HG03159 (cell line): Measurements from ENCODE around the gene ZACN.
"Not testable (repeated sequence)": the region's sequence is repeated elsewhere in the genome, so short reads cannot be mapped to it uniquely, and the experiment has no call there.

Experiments
- ATAC-seq: cut with Tn5 transposase; IDR thresholded peaks from one replicate; pipeline ENCODE4 v1.9.1; 2021; ENCODE audit warnings: mild to moderate bottlenecking, moderate library complexity; ENCODE audit not compliant: unreplicated experiment

Gene ZACN

DNA sequence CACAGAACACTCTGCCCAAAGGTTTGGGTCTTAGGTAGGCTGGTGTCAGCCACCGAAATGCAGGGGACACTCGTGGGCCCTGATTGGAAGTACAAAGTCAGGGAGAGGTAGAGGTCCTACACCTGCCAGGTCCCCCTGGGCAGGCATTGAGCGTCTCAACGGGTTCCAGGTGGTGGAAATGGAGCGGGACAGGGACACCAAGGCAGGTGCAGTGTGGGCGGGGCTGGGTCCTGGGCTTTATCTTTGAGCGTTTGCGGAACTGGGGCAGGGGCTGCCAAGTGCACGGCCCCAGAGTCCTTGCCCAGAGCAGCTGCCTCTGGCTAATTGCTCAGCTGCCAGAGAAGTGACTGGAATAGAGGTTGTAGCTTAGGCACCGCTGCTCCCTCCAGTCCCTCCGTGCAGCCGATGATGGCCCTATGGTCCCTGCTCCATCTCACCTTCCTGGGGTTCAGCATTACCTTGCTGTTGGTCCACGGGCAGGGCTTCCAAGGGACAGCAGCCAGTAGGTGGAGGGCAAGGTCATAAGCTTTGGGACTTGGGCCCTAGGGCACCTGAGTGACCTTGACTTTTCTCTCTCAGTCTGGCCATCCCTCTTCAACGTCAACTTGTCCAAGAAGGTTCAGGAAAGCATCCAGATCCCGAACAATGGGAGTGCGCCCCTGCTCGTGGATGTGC lies at the start of gene ZACN:
Gene ZACN (plus strand): TSS at position 323 of the 675 bp plus-strand sequence. CDS start 83 bp downstream, at position 406.
- ATAC-seq: no peak

DNA sequence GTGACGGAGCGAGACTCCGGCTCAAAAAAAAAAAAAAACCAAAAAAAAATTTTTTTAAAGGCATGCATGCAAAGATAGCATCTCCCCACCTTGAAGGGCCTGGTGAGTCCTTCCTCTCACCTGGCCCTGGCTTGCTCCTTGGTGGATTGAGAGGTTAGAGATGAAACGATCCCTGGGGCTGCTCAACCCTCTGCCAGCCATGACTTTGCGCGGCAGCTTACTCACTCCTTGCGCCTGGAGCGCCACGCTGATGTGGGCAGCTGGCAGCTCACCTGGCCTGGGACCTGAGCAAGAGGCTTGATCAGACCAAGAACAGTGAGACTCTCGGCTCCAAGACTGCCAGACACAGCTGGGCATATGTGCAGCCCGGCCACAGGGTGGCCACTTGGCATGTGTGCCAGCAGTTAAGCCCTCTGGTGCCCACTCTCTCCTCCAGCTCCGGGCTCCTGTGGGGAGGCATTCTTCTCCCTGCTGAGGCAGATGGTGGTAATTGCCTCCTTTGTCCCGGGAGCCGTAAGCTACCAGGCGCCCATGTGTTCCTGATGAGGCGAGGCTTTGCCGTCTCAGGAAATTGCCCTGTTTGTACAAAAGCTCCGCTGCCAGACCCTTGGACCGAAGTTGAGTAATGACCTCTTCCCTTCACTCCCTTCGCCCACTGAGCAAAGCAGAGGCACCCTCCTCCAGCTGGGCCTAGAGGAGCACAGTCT lies 46.8 kb upstream of the ZACN start:
- no peak for ATAC-seq

DNA sequence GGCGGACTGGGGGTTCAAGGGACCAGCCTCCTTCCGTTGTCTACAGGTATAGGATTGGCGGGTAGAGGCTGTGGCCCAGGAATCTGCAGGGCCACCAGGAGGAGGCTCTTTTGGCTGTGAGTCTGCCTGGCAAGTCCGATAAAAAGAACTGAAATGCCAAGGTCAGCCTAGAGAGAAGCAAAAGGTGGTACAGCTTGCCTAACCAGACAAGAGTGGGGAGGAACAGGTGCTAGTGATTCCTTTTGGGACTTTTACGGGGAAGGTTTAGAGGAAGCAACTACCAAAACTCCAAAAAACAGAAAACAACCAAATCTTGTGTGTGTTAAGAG lies 46.2 kb upstream of the ZACN start:
- no peak for ATAC-seq

DNA sequence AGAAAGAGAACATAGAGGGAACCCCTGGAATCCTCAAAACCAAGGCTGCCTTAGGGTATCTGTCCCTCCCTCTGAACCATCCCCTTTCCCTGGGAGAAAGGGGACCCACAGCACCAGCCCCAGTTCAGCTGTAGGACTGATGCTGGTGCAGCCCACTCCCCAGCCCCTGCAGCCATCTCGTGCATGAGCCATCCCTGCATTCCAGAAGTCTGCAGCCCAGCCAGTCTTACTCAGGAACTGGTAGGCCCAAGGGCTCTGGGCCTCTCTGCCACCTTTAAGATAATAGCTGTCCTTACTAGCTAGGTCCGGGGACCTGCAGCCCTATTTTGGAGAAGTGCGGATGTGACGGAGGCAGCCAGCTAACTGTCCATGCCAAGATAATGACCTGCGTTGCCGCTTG lies 45.8 kb upstream of the ZACN start:
- ATAC-seq: no peak

DNA sequence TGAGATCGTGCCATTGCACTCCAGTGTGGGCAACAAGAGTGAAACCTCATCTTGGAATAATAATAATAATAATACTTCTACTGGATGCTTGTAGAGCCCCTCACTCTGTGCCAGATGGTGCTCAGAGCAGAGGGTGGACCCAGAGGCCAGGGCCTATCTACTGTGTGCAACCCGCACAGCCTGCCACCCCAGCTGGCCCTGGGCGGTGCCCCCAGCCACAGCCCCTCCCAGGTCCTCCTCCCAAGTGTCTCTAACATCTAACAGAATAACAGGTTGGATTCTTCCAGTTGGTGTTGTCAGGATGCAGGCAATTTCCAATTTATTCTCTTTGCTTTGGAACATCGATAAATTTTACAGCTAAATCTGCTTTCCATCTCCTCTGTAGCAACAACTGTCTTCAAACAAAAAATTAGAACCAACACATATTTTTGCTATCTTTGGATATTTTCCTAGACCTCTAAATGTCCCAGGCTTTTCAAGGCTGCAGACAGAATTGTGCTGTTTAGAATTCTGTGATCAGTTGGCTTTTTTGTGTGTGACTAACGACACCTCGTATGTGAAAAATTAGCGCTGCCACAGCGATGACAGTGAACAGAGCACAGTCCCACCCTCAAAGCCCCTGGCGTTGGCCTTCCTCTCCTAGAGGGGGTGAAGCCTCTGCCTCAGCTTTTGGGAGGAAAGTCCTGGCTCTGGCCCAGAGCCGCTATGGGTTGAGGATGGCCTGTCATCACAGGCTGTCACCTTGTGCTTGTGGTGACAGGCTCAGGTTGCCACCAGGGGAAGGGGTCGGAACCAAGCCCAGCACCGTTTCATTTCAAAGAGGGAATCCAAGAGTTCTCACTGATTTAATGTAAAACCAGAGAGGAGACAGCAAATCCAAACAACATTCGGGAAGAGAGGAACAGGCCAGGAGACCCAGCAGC lies 44.3 kb upstream of the ZACN start:
- ATAC-seq: no peak

DNA sequence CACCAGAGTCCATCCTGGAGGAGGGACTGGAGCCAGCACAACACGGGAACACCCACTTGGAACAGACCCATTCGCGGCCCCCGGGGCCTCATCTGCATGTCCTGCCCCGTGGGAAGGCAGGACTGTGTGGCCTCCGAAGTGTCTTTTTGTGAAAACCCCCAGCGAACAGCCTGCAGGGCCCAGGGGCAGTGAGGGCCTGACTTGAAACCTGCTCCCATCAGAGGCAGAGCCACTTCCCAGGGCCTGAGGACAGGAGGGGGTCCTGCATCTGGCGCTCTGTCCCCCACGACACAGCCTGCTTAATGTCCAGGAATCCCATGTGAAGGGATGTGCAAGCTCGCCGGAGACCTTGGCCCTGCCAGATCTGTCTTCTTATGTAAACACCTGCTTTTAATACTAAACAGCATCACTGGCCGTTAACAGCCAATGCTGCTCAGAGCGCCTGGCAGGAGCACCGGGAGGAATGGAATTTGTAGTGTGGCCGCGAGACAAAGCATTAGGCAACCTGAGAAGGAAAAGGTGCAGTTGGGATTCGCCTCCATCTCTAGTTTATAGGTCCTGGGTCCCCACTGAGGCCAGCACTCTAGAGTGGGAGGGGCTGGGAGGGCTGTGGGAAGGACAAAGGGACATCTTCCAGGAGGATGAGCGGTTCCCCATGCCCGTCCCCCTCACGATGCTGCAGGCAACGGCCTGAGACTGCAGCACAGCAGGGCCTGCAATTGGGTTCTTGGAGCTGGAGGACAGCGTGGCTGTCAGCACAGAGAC lies 42.3 kb upstream of the ZACN start:
- no peak for ATAC-seq

DNA sequence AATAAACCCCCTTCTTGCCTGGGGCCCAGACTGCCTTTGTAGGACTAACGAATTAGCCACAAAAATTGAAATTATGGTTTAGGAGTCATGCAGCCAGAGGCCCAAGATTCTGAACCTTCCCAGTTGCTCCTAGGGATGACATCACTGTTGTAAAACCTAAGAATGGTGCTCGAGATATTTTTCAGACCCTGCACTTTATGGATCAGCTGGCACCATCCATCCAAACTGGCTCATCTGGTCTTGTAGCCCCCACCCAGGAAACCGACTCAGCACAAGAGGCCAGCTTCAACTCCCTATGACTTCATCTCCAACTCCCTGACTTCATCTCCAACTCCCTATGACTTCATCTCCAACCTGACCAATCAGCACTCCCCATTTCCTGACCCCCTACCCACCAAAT lies 40.9 kb upstream of the ZACN start:
- no peak for ATAC-seq

DNA sequence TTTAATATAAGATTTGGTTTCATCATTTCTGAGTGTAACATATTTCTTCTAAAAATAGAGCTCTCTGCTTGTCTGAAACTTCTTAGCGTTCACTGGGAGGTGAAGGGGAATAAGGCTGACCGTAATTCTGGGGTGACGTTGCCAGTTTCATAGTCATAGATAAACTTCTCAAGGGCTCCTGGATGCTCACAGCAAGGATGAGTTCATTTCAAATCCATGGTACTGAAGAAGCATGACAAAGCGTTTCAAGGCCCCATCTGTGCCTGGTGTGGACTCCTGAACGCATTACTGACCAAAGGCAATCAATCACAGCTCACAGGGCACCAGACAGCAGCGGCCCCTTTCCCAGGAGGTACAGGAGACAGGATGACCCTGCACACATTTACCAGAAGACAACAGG lies 39.9 kb upstream of the ZACN start:
- ATAC-seq: no peak

DNA sequence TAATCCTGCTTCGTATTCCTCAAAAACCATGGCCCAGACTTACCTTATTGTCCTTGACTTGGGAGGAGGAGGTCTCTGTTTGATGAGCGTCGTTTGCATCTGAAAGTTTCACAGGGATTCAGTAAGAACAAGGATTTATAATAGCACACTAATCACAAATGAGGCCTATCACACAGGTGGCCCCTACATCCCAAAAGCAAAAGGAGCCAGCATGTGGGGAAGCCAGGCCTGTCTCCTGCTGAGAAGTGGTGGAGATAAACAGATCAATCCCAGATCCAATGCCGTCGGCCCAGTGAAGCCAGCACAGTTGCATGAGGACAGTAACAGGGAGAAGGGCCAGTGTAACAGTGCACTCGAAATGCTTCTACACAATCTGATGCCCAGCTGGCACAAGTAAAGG lies 38.6 kb upstream of the ZACN start:
- no peak for ATAC-seq

DNA sequence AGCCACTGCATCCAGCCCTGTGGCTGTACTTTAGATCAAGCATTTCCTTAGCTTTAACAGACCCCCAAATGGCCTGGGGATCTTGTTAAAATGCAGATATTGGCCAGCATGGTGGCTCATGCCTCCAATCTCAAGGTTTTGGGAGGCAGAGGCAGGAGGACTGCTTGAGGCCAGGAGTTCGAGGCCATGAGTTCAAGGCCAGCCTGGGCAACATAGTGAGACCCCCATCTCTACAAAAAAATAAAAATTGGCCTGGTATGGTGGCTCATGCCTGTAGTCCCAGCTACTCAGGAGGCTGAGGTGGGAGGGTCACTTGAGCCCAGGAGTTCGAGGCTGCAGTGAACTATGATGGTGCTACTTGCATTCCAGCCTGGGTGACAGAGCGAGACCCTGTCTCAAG lies 36.1 kb upstream of the ZACN start:
- not testable (repeated sequence) for ATAC-seq

DNA sequence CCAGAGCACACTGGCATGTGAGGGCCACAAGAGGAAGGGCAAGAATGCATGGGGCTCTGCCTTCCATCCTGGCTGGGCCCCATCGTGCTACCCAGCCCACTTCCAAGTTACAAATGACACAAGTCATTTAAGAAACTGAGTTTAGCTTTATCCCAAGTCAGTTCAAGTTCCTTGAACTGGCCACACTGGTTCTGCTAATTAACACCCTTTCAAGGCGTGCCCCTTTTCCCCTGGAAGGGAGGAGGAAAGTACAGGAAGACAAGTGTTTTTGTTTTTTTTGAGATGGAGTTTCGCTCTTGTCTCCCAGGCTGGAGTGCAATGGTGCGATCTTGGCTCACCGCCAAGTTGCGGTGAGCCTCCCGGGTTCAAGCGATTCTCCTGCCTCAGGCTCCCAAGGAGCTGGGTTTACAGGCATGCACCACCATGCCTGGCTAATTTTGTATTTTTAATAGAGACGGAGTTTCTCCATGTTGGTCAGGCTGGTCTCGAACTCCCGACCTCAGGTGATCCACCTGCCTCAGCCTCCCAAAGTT lies 34.4 kb upstream of the ZACN start:
- not testable (repeated sequence) for ATAC-seq

DNA sequence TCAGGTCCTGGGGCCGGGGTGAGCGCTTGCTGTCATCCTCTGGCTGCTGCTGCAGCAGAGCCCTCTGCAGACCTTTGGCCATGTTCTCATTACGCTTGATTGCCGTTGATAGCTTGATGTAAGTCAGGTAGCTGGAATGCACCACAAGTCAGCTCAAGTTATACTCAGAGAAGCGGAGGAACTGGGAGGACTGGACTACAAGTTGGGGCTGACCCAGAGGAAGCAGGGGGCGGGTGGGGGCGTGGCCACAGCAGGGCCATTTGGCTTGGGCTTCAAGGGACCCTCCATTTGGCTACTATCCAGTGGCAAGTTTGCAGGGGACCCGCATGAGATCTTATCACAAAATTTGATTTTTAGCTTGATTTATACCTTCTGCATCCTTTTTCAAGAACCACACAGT lies 32.9 kb upstream of the ZACN start:
- ATAC-seq: no peak

DNA sequence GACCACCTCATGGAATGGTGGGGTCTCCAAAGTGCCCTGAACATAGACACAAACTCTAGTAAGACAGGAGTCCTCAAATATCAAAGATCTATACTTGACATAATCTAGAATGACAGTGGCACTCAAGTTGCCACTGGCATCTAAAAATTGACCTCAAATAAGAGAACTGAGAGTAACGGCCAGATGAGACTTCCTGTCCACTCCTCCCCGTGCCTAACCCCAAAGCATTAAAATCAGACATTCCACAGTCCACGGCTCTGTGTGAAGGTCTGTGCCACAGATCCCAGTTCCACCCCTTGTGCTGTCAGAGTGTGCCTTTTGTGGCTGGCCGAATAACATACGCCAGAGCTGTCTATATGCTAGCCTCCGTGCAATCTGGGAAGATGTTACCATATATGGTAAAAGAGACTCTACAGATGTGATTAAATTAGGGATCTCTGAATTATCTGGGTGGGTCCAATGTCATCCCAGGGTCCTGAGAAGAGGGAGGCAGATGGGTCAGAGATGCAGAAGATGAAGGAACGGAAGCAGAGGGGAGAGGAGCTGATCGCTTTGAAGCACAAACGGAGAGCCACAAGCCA lies 30.9 kb upstream of the ZACN start:
- no peak for ATAC-seq

DNA sequence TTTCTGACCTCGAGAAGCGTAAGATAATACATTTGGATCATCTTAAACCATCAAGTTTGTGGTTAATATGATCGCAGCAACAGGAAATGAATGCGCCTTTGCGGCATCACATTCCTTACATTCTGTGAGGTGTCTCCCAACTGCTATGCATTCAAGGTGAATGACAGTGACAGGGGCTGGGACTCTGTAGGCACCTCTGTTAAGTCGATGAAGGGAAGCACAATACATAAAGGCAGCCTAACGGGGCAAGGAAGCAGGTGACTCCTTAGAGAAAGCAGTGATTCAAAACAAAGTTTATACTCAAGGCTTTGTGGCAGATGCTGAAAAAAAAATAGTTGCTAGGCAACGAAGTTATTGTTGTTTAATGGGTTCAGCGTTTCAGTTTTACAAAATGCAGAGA lies 30.3 kb upstream of the ZACN start:
- no peak for ATAC-seq

DNA sequence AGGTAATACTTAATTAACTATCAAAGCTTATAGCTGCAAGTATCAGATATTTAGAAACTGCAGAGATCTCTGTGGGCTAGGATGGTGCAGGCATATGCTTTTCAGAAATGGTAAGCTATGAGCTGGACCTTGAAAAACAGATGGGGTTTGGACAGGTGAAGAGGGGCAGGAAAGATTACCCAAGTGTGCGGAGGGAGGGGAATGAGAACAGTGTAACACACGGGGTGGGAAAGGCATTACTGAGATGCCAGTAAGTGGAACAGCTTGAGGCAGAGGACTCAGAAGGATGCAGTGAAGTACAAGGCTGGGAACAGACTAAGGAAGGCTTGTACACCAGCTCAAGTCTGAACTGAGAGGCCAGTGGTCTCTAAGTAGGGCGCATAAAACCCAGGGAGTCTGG lies 29.7 kb upstream of the ZACN start:
- no peak for ATAC-seq

DNA sequence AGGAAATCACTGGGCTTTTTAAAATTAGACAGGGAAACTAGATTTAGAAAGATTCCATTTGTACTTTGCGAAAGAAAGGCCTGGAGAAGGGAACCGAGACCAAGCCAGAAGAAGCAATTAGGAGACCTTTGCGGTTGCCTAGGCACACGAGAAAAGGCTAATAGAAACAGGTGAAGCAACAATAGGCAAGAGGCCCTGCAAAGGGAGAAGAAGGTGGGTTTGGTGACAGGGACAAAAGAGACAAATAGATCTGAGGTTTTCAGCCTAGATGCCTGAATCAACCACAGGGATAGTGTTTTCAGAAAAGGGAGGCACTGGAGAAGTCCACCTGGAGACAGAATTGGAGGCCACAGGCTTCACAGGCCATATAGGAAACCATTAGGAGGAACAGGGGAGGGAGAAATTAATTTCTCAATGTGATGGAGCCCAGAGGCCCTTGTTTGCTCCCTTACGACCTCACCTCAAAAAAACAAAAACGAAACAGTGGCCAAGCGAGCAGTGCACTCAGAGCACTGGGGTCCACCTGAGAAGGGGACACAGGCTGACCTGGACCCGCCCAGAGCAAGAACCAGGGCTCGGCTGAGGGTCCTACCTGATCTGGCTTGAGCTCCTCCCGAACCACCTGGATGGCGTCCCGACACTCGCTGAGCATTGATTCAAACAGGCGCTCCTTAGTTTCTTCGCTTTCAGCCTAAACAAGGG lies 29.0 kb upstream of the ZACN start:
- no peak for ATAC-seq

DNA sequence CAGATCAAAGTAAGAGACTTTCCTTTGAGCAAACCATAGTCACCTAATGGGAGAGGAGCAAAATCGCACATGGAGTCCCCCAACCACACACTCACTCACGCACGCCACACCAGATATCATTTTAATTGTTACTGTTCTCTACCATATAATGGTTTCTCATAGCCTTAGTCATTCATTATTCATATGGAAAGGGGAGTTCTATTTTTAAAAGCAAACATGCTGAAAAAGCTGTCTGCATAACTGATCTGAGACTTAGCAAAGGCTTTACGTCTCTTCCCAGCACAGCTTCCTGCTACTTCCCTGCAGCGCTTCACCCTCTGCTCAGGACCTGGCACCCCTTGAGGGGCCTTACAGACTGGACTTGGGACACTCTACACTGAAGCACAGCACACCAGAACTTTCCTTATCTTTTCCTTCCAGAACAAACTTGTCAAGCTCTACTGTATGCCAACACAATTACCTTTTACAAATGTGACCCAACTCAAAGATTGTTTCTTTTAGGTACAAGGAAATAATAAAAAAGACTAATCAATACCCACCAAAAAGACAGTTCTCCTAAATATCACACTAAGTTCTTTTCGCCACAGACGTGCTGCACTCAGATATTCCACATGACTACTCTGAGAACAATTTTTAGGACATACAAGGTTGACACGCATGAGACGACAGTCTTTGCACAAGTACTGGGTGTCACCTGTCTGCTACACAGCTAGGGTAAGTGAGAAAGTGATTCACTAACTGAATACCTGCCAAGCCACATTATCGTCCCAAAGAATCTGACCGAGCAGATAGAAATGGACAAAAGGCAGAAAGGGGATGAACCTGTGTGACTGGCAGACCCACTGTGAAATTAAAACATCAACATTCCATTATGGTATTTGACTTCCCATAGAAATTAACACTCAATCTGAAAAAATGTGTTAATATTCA lies 28.2 kb upstream of the ZACN start:
- ATAC-seq: no peak

DNA sequence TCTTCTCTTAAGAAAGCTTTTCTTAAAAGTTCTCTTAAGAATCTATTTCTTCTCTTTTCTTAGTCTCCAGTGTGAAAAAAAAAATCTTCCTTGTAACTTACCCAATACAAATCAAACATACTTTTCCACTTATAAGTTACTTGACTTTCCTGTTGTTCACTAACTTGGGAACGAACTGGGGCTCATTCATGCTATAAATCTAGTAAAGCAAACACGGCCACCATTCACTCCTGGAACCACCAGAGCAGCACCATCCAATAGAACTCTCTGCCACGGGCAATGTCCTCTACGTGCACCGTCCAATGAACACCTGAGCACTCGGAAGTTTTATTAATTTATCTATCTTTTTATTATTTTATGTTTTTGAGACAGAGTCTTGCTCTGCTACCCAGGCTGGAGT lies 27.4 kb upstream of the ZACN start:
- ATAC-seq: no peak
